HepG2 (cell line): ENCODE measurements around the gene TUBA4A. TPM values are rescaled to one million over a fixed set of nuclear protein-coding genes. Genes with fewer than 3 reads are reported as not detected.

Experiments
- ATF4 ChIP-seq, 2 experiments: fragments of 450-650 bp in 1 of 2; sonication (generic) in 1 of 2; formaldehyde crosslinking; IDR thresholded peaks; 2 replicates each; pipeline versions ENCODE4 v1.5.0 to v1.8.0; 2020 to 2022; ENCODE audit warnings: mild to moderate bottlenecking in 1 of 2, missing genetic modification reagents in 1 of 2
- BCL6 ChIP-seq: IDR thresholded peaks from 2 replicates; pipeline ENCODE4 v1.6.1; 2016; ENCODE audit warnings: missing genetic modification reagents, missing compliant biosample characterization
- HNF4A ChIP-seq: sonication (generic); formaldehyde crosslinking; IDR thresholded peaks from 2 replicates; pipeline ENCODE4 v1.4.0; 2020; ENCODE audit warnings: missing genetic modification reagents
- HNRNPK ChIP-seq: fragments of 200-400 bp; formaldehyde crosslinking; IDR thresholded peaks from 2 replicates; pipeline ENCODE4 v1.6.1; 2018; ENCODE audit warnings: low read length, low read depth, moderate library complexity, mild to moderate bottlenecking; ENCODE audit not compliant: poor library complexity, severe bottlenecking
- KAT7 ChIP-seq: IDR thresholded peaks from 2 replicates; pipeline ENCODE4 v1.6.1; 2018; ENCODE audit warnings: borderline replicate concordance, missing compliant biosample characterization
- KLF9 ChIP-seq: IDR thresholded peaks from 2 replicates; pipeline ENCODE4 v1.6.1; 2016; ENCODE audit warnings: low read depth
- MIER3 ChIP-seq: IDR thresholded peaks from 2 replicates; pipeline ENCODE4 v1.6.1; 2016; ENCODE audit warnings: missing compliant biosample characterization, borderline replicate concordance
- MLXIP ChIP-seq: sonication (generic); formaldehyde crosslinking; IDR thresholded peaks from 2 replicates; pipeline ENCODE4 v1.9.0; 2021; ENCODE audit warnings: missing genetic modification reagents, borderline replicate concordance
- NFE2 ChIP-seq: sonication (generic); formaldehyde crosslinking; IDR thresholded peaks from 2 replicates; pipeline ENCODE4 v1.4.0; 2020; ENCODE audit warnings: missing genetic modification reagents
- NFYB ChIP-seq: sonication (generic); formaldehyde crosslinking; IDR thresholded peaks from 2 replicates; pipeline ENCODE4 v1.4.0; 2020; ENCODE audit warnings: missing genetic modification reagents
- NPAS2 ChIP-seq: sonication (generic); formaldehyde crosslinking; IDR thresholded peaks from 2 replicates; pipeline ENCODE4 v1.8.0; 2022; ENCODE audit warnings: mild to moderate bottlenecking, missing genetic modification reagents, borderline replicate concordance
- PHF8 ChIP-seq: sonication (generic); formaldehyde crosslinking; IDR thresholded peaks from 2 replicates; pipeline ENCODE4 v1.5.0; 2020; ENCODE audit warnings: missing genetic modification reagents
- RXRA ChIP-seq: sonication (generic); formaldehyde crosslinking; IDR thresholded peaks from 2 replicates; pipeline ENCODE4 v1.5.1; 2020; ENCODE audit warnings: missing genetic modification reagents
- THAP9 ChIP-seq: sonication (generic); formaldehyde crosslinking; IDR thresholded peaks from 2 replicates; pipeline ENCODE4; 2020; ENCODE audit warnings: missing genetic modification reagents, mild to moderate bottlenecking, borderline replicate concordance
- TOPORS ChIP-seq: sonication (generic); formaldehyde crosslinking; IDR thresholded peaks from 2 replicates; pipeline ENCODE4 v1.8.0; 2023; ENCODE audit warnings: mild to moderate bottlenecking, missing genetic modification reagents
- ZEB1 ChIP-seq: IDR thresholded peaks from 2 replicates; pipeline ENCODE4 v1.6.1; 2012; ENCODE audit warnings: mild to moderate bottlenecking, low read depth, inconsistent platforms; ENCODE audit not compliant: insufficient replicate concordance
- ZFP90 ChIP-seq: sonication (generic); formaldehyde crosslinking; IDR thresholded peaks from 2 replicates; pipeline ENCODE4 v1.8.0; 2022; ENCODE audit warnings: missing genetic modification reagents, mild to moderate bottlenecking, inconsistent platforms, borderline replicate concordance
- ZFY ChIP-seq: sonication (generic); formaldehyde crosslinking; IDR thresholded peaks from 2 replicates; pipeline ENCODE4 v1.4.0; 2020; ENCODE audit warnings: missing genetic modification reagents
- ZNF10 ChIP-seq: sonication (generic); formaldehyde crosslinking; IDR thresholded peaks from 2 replicates; pipeline ENCODE4 v1.4.0; 2020; ENCODE audit warnings: mild to moderate bottlenecking, low read depth, missing genetic modification reagents, borderline replicate concordance
- ZNF230 ChIP-seq: sonication (generic); formaldehyde crosslinking; IDR thresholded peaks from 2 replicates; pipeline ENCODE4 v1.4.0; 2020; ENCODE audit warnings: mild to moderate bottlenecking, missing genetic modification reagents
- ZNF34 ChIP-seq: sonication (generic); formaldehyde crosslinking; IDR thresholded peaks from 2 replicates; pipeline ENCODE4 v1.4.0; 2020; ENCODE audit warnings: mild to moderate bottlenecking, missing genetic modification reagents, borderline replicate concordance
- ZNF354B ChIP-seq: sonication (generic); formaldehyde crosslinking; IDR thresholded peaks from 2 replicates; pipeline ENCODE4 v1.8.0; 2022; ENCODE audit warnings: mild to moderate bottlenecking, missing genetic modification reagents
- ZNF430 ChIP-seq: sonication (generic); formaldehyde crosslinking; IDR thresholded peaks from 2 replicates; pipeline ENCODE4 v1.9.0; 2021; ENCODE audit warnings: mild to moderate bottlenecking, missing genetic modification reagents
- ZNF607 ChIP-seq: sonication (generic); formaldehyde crosslinking; IDR thresholded peaks from 2 replicates; pipeline ENCODE4 v1.5.1; 2020; ENCODE audit warnings: missing genetic modification reagents, mild to moderate bottlenecking, borderline replicate concordance
- polyA plus RNA-seq, 8 experiments: library from polyadenylated mRNA; depleted of rRNA in 3 of 8; stranded (reverse) in 7 of 8; unstranded in 1 of 8; fragments of >200 nt; fragmentation: Illumina TruSeq in 4 of 8; extraction: Trizol in 4 of 8; gene quantifications; 2 replicates each; pipeline versions ENCODE4 v1.2.1 to v1.2.3, GENCODE V29; 2011 to 2016; ENCODE audit warnings: low read depth in 4 of 8, missing spikeins in 1 of 8, mixed read lengths in 1 of 8; ENCODE audit not compliant: insufficient read depth in 1 of 8
- total RNA-seq, 5 experiments: library from RNA; depleted of rRNA; stranded (reverse); fragments of >200 nt; fragmentation: Illumina TruSeq; extraction: Trizol; gene quantifications; 2 replicates each; pipeline ENCODE4 v1.2.3, GENCODE V29; 2016; ENCODE audit warnings: low read depth in 1 of 5

Gene TUBA4A
- total and polyA plus RNA-seq, 2 of the 13 experiments (the other 11 are each of a cell fraction or from before 2014, with no cell fraction given), result 1.3 to 12.7 TPM

GRCh38 chr2:219206328-219207133 is 47.2 kb downstream of the TUBA4A start, which contains the start of gene ZFAND2B (continued):
- TF ChIP-seq MLXIP (CRISPR knock-in tag), result no peak
- TF ChIP-seq TOPORS (CRISPR knock-in tag), result peak; percentile 88
- 0 out of 2 replicates have a peak, but pooled peaks have one; percentile 73 for TF ChIP-seq RXRA
- peak; percentile 87; the same call in 1 of the 2 replicates for TF ChIP-seq MIER3 (CRISPR knock-in tag)
- peak; percentile 81 for TF ChIP-seq ZNF607 (CRISPR knock-in tag)
- peak; percentile 65; the same call in 1 of the 2 replicates for TF ChIP-seq ZNF34 (CRISPR knock-in tag)
- no peak for TF ChIP-seq ZNF10 (CRISPR knock-in tag)
- peak; percentile 82 for TF ChIP-seq ZFY (CRISPR knock-in tag)
- peak; percentile 83 for TF ChIP-seq ZFP90 (CRISPR knock-in tag)
- peak; percentile 83 for TF ChIP-seq HNRNPK
- peak in 1 of 2 experiments; percentile 48; a peak in 2 of 4 replicates for TF ChIP-seq ATF4 (CRISPR knock-in tag; IDR thresholded peaks at IDR 0.05)
- no peak; the same call in 1 of the 2 replicates for TF ChIP-seq KAT7
- TF ChIP-seq ZEB1, result no peak
- TF ChIP-seq KLF9 (CRISPR knock-in tag), result no peak
- TF ChIP-seq ZNF430 (CRISPR knock-in tag), result 0 out of 2 replicates have a peak, but pooled peaks have one; percentile 29
- peak; percentile 44; the same call in 1 of the 2 replicates for TF ChIP-seq THAP9
- no peak for TF ChIP-seq NPAS2 (CRISPR knock-in tag)
- no peak; the same call in 1 of the 2 replicates for TF ChIP-seq NFE2 (CRISPR knock-in tag)
- TF ChIP-seq ZNF230 (CRISPR knock-in tag), result peak; percentile 94
- peak; percentile 84 for TF ChIP-seq HNF4A
- TF ChIP-seq ZNF354B (CRISPR knock-in tag), result peak; percentile 90
- peak; percentile 89 for TF ChIP-seq PHF8 (CRISPR knock-in tag)
- no peak; the same call in 1 of the 2 replicates for TF ChIP-seq BCL6 (CRISPR knock-in tag)
- peak; percentile 44; the same call in 1 of the 2 replicates for TF ChIP-seq NFYB (CRISPR knock-in tag)
